Neural cell (in vitro differentiated cells): ENCODE data around the gene ESYT2. TPM values are rescaled to one million over a fixed set of nuclear protein-coding genes. Genes with fewer than 3 reads are reported as not detected.
"Not testable (repeated sequence)": the region's sequence is repeated elsewhere in the genome, so short reads cannot be mapped to it uniquely, and the experiment has no call there.

Experiments
- H2AFZ ChIP-seq: fragments of 200-600, 300-800 bp; sonication (generic), shearing (Covaris generic); 2 replicates; pipeline ENCODE4 v1.6.0; 2014; ENCODE audit warnings: low read depth, mild to moderate bottlenecking, antibody characterized with exemption, low read length, moderate library complexity
- H3F3A ChIP-seq: fragments of 200-600 bp; shearing (Covaris generic); 2 replicates; pipeline ENCODE4 v1.6.1; 2016; ENCODE audit warnings: mild to moderate bottlenecking, moderate library complexity, mixed read lengths, antibody characterized with exemption, low read length; ENCODE audit not compliant: insufficient read depth, poor library complexity, severe bottlenecking
- H3K27ac ChIP-seq: fragments of 200-600, 300-800 bp; sonication (generic), shearing (Covaris generic); 2 replicates; pipeline ENCODE4 v1.5.1; 2014; ENCODE audit warnings: mild to moderate bottlenecking, low read length, moderate library complexity
- H3K27me3 ChIP-seq: fragments of 300-800, 200-600 bp; sonication (generic), shearing (Covaris generic); 2 replicates; pipeline ENCODE4 v1.6.0; 2014; ENCODE audit warnings: mild to moderate bottlenecking, low read depth, low read length, moderate library complexity; ENCODE audit not compliant: insufficient read depth
- H3K36me3 ChIP-seq: fragments of 300-800, 200-600 bp; sonication (generic), shearing (Covaris generic); 2 replicates; pipeline ENCODE4 v1.5.1; 2014; ENCODE audit warnings: mild to moderate bottlenecking, antibody characterized with exemption, low read length, moderate library complexity; ENCODE audit not compliant: insufficient read depth
- H3K4me2 ChIP-seq: fragments of 300-800, 200-600 bp; sonication (generic), shearing (Covaris generic); 2 replicates; pipeline ENCODE4 v1.6.0; 2014; ENCODE audit warnings: mild to moderate bottlenecking, low read length
- H3K4me3 ChIP-seq: fragments of 300-800, 200-600 bp; sonication (generic), shearing (Covaris generic); 2 replicates; pipeline ENCODE4 v1.5.1; 2014; ENCODE audit warnings: mild to moderate bottlenecking, low read length, moderate library complexity
- H3K79me2 ChIP-seq: fragments of 200-600 bp; shearing (Covaris generic); replicated peaks from 2 replicates; pipeline ENCODE4 v1.6.0; 2014; ENCODE audit warnings: mild to moderate bottlenecking, low read length, moderate library complexity; ENCODE audit not compliant: insufficient read depth
- H3K9ac ChIP-seq: fragments of 300-800, 200-600 bp; sonication (generic), shearing (Covaris generic); 2 replicates; pipeline ENCODE4 v1.6.1; 2016; ENCODE audit warnings: mild to moderate bottlenecking, low read length, mixed read lengths
- H3K9me2 ChIP-seq: fragments of 200-600 bp; shearing (Covaris generic); 2 replicates; pipeline ENCODE4 v1.6.1; 2016; ENCODE audit warnings: mild to moderate bottlenecking, low read length, mixed read lengths; ENCODE audit not compliant: insufficient read depth
- H3K9me3 ChIP-seq: fragments of 200-600, 300-800 bp; sonication (generic), shearing (Covaris generic); 2 replicates; pipeline ENCODE4 v1.6.1; 2016; ENCODE audit warnings: mild to moderate bottlenecking, mixed run types, low read length, moderate library complexity, mixed read lengths
- H4K20me1 ChIP-seq: fragments of 200-600 bp; shearing (Covaris generic); 2 replicates; pipeline ENCODE4 v1.6.1; 2016; ENCODE audit warnings: mild to moderate bottlenecking, mixed run types; ENCODE audit not compliant: insufficient read depth
- EP300 ChIP-seq: fragments of 450-650 bp; conservative IDR thresholded peaks from 2 replicates; pipeline ENCODE4 v1.6.1; 2014; ENCODE audit warnings: antibody characterized with exemption, mild to moderate bottlenecking, moderate library complexity; ENCODE audit not compliant: poor library complexity, severe bottlenecking
- EZH2 ChIP-seq: fragments of 200-600, 300-800 bp; shearing (Covaris generic), sonication (generic); IDR thresholded peaks from 2 replicates; pipeline ENCODE4 v1.6.1; 2014; ENCODE audit warnings: antibody characterized with exemption, low read length, borderline replicate concordance, mild to moderate bottlenecking; ENCODE audit not compliant: insufficient read depth, poor library complexity, severe bottlenecking
- MXI1 ChIP-seq: fragments of 450-650 bp; conservative IDR thresholded peaks from 2 replicates; pipeline ENCODE4 v1.6.1; 2014; ENCODE audit warnings: antibody characterized with exemption, mild to moderate bottlenecking; ENCODE audit not compliant: poor library complexity, severe bottlenecking
- POLR2AphosphoS5 ChIP-seq: IDR thresholded peaks from 2 replicates; pipeline ENCODE4 v1.6.1; 2012
- RAD21 ChIP-seq: fragments of 450-650 bp; conservative IDR thresholded peaks from 2 replicates; pipeline ENCODE4 v1.6.1; 2014; ENCODE audit warnings: antibody characterized with exemption, mild to moderate bottlenecking, moderate library complexity
- TAF1 ChIP-seq: IDR thresholded peaks from 2 replicates; pipeline ENCODE4 v1.6.1; 2012; ENCODE audit warnings: low read depth
- polyA plus RNA-seq: library from polyadenylated mRNA; depleted of rRNA; stranded (reverse); fragments of >200 nt; gene quantifications from 2 replicates; pipeline ENCODE4 v1.2.3, GENCODE V29; 2014
- TF ChIP-seq, protein P1 (sequence below): IDR thresholded peaks from 2 replicates; pipeline ENCODE4 v1.6.1; 2012; ENCODE audit warnings: borderline replicate concordance

ESYT2 gene
- polyA plus RNA-seq, 1 donor from 2014 or later, result 23.8 TPM

DNA sequence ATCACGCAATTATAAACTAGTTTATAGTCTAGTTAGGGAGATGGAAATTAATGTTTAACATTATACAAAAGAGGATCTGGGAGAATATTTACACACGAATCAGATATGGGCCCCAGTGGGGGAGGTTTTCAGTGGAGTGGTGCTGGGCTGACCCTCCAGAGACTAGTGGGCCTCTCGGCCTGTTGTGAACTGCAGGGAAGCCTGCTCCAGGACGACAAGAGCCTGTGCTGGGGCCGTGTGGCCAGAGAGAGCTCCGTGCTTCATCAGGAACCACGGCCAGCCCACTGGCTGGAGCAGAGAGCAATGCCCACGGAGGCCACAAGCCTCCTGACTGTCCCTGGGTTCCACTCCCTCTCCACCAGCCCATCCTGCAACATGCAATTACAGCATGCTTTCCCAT lies 11.3 kb upstream of the ESYT2 start:
- Histone ChIP-seq H2AFZ (no peak overlapping the region), H3K9me3 (no peaks in the 10 kb centered on the region), H3K4me2 (no peak overlapping the region), H3K27me3 (no peaks in the 10 kb centered on the region), H3F3A (no peaks in the 10 kb centered on the region), H3K9ac (no peak overlapping the region), H4K20me1 (no peaks in the 10 kb centered on the region), H3K36me3 (no peaks in the 10 kb centered on the region), H3K27ac (no peak overlapping the region), H3K79me2 (no peaks in the 10 kb centered on the region), H3K4me3 (no peak overlapping the region), H3K9me2 (no peaks in the 10 kb centered on the region)
- TF ChIP-seq EP300 (no peak), POLR2AphosphoS5 (no peak)
- TF ChIP-seq, protein P1, sequence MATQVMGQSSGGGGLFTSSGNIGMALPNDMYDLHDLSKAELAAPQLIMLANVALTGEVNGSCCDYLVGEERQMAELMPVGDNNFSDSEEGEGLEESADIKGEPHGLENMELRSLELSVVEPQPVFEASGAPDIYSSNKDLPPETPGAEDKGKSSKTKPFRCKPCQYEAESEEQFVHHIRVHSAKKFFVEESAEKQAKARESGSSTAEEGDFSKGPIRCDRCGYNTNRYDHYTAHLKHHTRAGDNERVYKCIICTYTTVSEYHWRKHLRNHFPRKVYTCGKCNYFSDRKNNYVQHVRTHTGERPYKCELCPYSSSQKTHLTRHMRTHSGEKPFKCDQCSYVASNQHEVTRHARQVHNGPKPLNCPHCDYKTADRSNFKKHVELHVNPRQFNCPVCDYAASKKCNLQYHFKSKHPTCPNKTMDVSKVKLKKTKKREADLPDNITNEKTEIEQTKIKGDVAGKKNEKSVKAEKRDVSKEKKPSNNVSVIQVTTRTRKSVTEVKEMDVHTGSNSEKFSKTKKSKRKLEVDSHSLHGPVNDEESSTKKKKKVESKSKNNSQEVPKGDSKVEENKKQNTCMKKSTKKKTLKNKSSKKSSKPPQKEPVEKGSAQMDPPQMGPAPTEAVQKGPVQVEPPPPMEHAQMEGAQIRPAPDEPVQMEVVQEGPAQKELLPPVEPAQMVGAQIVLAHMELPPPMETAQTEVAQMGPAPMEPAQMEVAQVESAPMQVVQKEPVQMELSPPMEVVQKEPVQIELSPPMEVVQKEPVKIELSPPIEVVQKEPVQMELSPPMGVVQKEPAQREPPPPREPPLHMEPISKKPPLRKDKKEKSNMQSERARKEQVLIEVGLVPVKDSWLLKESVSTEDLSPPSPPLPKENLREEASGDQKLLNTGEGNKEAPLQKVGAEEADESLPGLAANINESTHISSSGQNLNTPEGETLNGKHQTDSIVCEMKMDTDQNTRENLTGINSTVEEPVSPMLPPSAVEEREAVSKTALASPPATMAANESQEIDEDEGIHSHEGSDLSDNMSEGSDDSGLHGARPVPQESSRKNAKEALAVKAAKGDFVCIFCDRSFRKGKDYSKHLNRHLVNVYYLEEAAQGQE, result no peak

DNA sequence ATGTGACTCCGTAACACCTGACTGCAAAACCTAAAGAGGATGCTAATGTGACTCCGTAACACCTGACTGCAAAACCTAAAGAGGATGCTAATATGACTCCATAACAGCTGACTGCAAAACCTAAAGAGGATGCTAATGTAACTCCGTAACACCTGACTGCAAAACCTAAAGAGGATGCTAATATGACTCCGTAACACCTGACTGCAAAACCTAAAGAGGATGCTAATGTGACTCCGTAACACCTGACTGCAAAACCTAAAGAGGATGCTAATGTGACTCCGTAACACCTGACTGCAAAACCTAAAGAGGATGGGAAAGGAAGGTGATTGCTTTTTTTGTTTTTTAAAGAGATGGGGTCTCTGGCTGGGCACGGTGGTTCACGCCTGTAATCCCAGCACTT lies 9.9 kb upstream of the ESYT2 start:
- not testable (repeated sequence) for H3K27me3 ChIP-seq, H3K27ac ChIP-seq, H2AFZ ChIP-seq, H3K36me3 ChIP-seq, H3K9me3 ChIP-seq, H3K9me2 ChIP-seq, H4K20me1 ChIP-seq, H3F3A ChIP-seq, H3K9ac ChIP-seq, H3K79me2 ChIP-seq, H3K4me2 ChIP-seq, H3K4me3 ChIP-seq

DNA sequence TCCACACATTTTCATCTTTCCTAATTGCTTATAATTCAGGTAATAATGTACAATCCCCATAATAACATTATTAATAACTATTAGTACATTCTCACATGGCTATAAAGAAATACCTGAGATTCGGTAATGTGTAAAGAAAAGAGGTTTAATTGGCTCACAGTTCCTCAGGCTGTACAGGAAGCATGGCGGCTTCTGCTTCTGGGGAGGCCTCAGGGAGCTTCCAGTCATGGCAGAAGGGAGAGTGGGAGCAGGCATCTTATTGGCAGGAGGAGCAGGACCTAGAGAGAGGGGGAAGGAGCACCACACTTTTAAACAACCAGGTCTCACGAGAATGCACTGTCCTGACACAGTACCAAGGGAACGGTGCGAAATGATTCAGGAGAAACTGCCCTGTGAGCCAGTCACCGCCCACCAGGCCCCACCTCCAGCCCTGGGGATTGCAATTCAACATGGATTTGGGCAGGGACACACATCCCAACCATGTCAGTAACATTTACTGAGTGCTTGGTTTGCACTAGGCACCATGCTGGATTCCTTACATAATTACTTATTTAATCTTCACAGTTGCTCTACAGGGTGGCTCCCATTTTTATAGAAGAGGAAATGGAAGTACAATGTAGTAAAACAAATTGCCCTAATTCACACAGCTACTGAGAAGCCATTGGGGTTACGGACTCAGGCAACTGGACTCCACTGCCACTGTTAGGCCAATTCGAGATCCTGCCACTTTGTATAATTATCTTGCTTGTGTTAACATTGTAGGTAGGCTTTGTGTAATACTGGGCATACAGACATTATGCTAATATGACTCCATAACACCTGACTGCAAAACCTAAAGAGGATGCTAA lies 8.7 kb upstream of the ESYT2 start:
- Histone ChIP-seq H2AFZ (no peak overlapping the region), H4K20me1 (no peaks in the 10 kb centered on the region), H3K4me2 (no peak overlapping the region), H3K27me3 (no peaks in the 10 kb centered on the region), H3K36me3 (no peaks in the 10 kb centered on the region), H3K9me3 (no peaks in the 10 kb centered on the region), H3K4me3 (no peak overlapping the region), H3K27ac (no peak overlapping the region), H3K9me2 (no peaks in the 10 kb centered on the region), H3K79me2 (no peaks in the 10 kb centered on the region), H3K9ac (no peak overlapping the region), H3F3A (no peaks in the 10 kb centered on the region)
- TF ChIP-seq, protein P1, result no peak
- no peak for TF ChIP-seq POLR2AphosphoS5
- no peak for TF ChIP-seq EZH2
- no peak for TF ChIP-seq RAD21
- TF ChIP-seq MXI1, result no peak
- TF ChIP-seq TAF1, result no peak
